ENCODE measurements around the gene FLT1.

Gene FLT1

GRCh38 chr13:28474491-28475134 is 20.3 kb downstream of the FLT1 start:
- Histone ChIP-seq H3K36me3 (ENCODE audit: control insufficient read depth, low read length) (no peaks in the 10 kb centered on the region), H4K20me1 (ENCODE audit: control insufficient read depth, insufficient read depth, low read depth, low read length) (no peaks in the 10 kb centered on the region), H3K27me3 (ENCODE audit: control insufficient read depth, low read length) (no peaks in the 10 kb centered on the region), H3K79me2 (ENCODE audit: control insufficient read depth, low read length) (no peaks in the 10 kb centered on the region), H3K4me2 (ENCODE audit: low read length) (no peak overlapping the region), H3F3A (ENCODE audit: control insufficient read depth, insufficient read depth) (no peaks in the 10 kb centered on the region), H3K4me1 (ENCODE audit: control insufficient read depth, low read length) (no peaks in the 10 kb centered on the region), H3K9me3 (ENCODE audit: control insufficient read depth, insufficient read depth, low read length) (no peaks in the 10 kb centered on the region), H3K27ac (ENCODE audit: low read depth, low read length) (no peak overlapping the region), H3K9me2 (replicated peaks; ENCODE audit: control insufficient read depth, low read length) (no peaks in the 10 kb centered on the region), H3K4me3 (ENCODE audit: low read length) (no peak overlapping the region)
- TF ChIP-seq CTCF (IDR thresholded peaks at IDR 0.05; ENCODE audit: low read depth, low read length, poor library complexity, severe bottlenecking) (no peak), EZH2phosphoT487 (IDR thresholded peaks at IDR 0.05; ENCODE audit: borderline replicate concordance, low read length) (no peak)

- H3K27ac ChIP-seq (ENCODE audit: low read depth, low read length), result no peak overlapping the region
- H3K9me2 ChIP-seq (replicated peaks; ENCODE audit: control insufficient read depth, low read length), result no peaks in the 10 kb centered on the region
Observed at GRCh38 chr13:28473044-28473443, 21.9 kb downstream of the FLT1 start.

DNA sequence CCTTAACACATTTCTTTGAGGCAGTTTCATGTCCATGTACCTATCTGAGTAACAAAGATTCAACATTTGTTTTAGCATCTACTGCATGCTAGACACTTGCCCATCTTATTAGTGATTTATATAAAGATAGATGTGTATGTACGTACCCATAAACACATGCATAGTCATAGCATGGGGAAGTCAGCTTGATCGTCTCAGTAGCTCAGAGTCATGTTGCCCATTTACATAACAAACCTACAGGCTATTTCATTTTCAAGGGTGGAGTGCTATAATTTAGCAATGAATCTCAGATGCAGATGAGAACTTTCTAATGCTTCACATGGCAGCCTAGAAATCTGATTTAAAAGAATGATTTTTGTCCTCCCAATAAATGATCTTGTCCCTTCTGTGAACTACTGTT is 23.5 kb downstream of the FLT1 start:
- Histone ChIP-seq H3K36me3 (ENCODE audit: control insufficient read depth, low read length) (no peaks in the 10 kb centered on the region), H3F3A (ENCODE audit: control insufficient read depth, insufficient read depth) (no peaks in the 10 kb centered on the region), H3K4me2 (ENCODE audit: low read length) (no peak overlapping the region), H3K9me2 (replicated peaks; ENCODE audit: control insufficient read depth, low read length) (no peaks in the 10 kb centered on the region), H3K27me3 (ENCODE audit: control insufficient read depth, low read length) (no peaks in the 10 kb centered on the region), H3K79me2 (ENCODE audit: control insufficient read depth, low read length) (no peaks in the 10 kb centered on the region), H3K4me1 (ENCODE audit: control insufficient read depth, low read length) (no peaks in the 10 kb centered on the region), H3K9me3 (ENCODE audit: control insufficient read depth, insufficient read depth, low read length) (no peaks in the 10 kb centered on the region), H4K20me1 (ENCODE audit: control insufficient read depth, insufficient read depth, low read depth, low read length) (no peaks in the 10 kb centered on the region), H3K4me3 (ENCODE audit: low read length) (no peak overlapping the region), H3K27ac (ENCODE audit: low read depth, low read length) (no peak overlapping the region)
- TF ChIP-seq EZH2phosphoT487 (IDR thresholded peaks at IDR 0.05; ENCODE audit: borderline replicate concordance, low read length), result no peak
- TF ChIP-seq CTCF (IDR thresholded peaks at IDR 0.05; ENCODE audit: low read depth, low read length, poor library complexity, severe bottlenecking), result no peak

More at GRCh38 chr13:28473044-28473443, 21.9 kb downstream of the FLT1 start:
- Histone ChIP-seq H3F3A (ENCODE audit: control insufficient read depth, insufficient read depth) (no peaks in the 10 kb centered on the region), H3K79me2 (ENCODE audit: control insufficient read depth, low read length) (no peaks in the 10 kb centered on the region), H3K4me3 (ENCODE audit: low read length) (no peak overlapping the region), H3K4me1 (ENCODE audit: control insufficient read depth, low read length) (no peaks in the 10 kb centered on the region), H4K20me1 (ENCODE audit: control insufficient read depth, insufficient read depth, low read depth, low read length) (no peaks in the 10 kb centered on the region), H3K9me3 (ENCODE audit: control insufficient read depth, insufficient read depth, low read length) (no peaks in the 10 kb centered on the region), H3K4me2 (ENCODE audit: low read length) (no peak overlapping the region), H3K27me3 (ENCODE audit: control insufficient read depth, low read length) (no peaks in the 10 kb centered on the region), H3K36me3 (ENCODE audit: control insufficient read depth, low read length) (no peaks in the 10 kb centered on the region)
- no peak for TF ChIP-seq EZH2phosphoT487 (IDR thresholded peaks at IDR 0.05; ENCODE audit: borderline replicate concordance, low read length)
- TF ChIP-seq CTCF (IDR thresholded peaks at IDR 0.05; ENCODE audit: low read depth, low read length, poor library complexity, severe bottlenecking), result no peak

Measured in DOHH2 (cell line).